HG02870 (cell line): ENCODE data around the gene RNF213.

Source experiments
- ATAC-seq: cut with Tn5 transposase; IDR thresholded peaks from one replicate; pipeline ENCODE4 v1.9.1; 2021; ENCODE audit warnings: mild to moderate bottlenecking, moderate library complexity; ENCODE audit not compliant: unreplicated experiment

RNF213 gene

GRCh38 chr17:80346498-80347275, 86.0 kb downstream of the RNF213 start:
- ATAC-seq, result no peak

GRCh38 chr17:80347536-80347935, 86.9 kb downstream of the RNF213 start:
- no peak for ATAC-seq

GRCh38 chr17:80347948-80348351, 87.3 kb downstream of the RNF213 start:
- no peak for ATAC-seq

GRCh38 chr17:80348551-80349150, 88.0 kb downstream of the RNF213 start:
- ATAC-seq, result no peak

GRCh38 chr17:80349151-80349651, 88.5 kb downstream of the RNF213 start:
- ATAC-seq, result no peak

GRCh38 chr17:80349751-80350150, 89.1 kb downstream of the RNF213 start:
- no peak for ATAC-seq

- ATAC-seq, result no peak
These were observed 91.7 kb downstream of the RNF213 start for GRCh38 chr17:80352216-80352895.

GRCh38 chr17:80352991-80353665, 92.5 kb downstream of the RNF213 start:
- no peak for ATAC-seq

- ATAC-seq, result no peak
These were observed 93.1 kb downstream of the RNF213 start for GRCh38 chr17:80353718-80354275.

GRCh38 chr17:80354336-80354735, 93.7 kb downstream of the RNF213 start:
- no peak for ATAC-seq

GRCh38 chr17:80356231-80356856, 95.7 kb downstream of the RNF213 start:
- no peak for ATAC-seq

GRCh38 chr17:80358131-80358530, 97.5 kb downstream of the RNF213 start:
- ATAC-seq, result no peak

- ATAC-seq, result no peak
These were observed 98.2 kb downstream of the RNF213 start for GRCh38 chr17:80358861-80359260.

GRCh38 chr17:80359422-80360110, 98.9 kb downstream of the RNF213 start:
- ATAC-seq, result no peak

- no peak for ATAC-seq
These were observed 99.7 kb downstream of the RNF213 start for GRCh38 chr17:80360396-80360795.

- ATAC-seq, result no peak
These were observed 101.0 kb downstream of the RNF213 start for GRCh38 chr17:80361495-80362220.

GRCh38 chr17:80362428-80363119, 101.9 kb downstream of the RNF213 start:
- no peak for ATAC-seq

GRCh38 chr17:80363120-80363515, 102.5 kb downstream of the RNF213 start:
- no peak for ATAC-seq
